ENCODE data around the gene LRP11.

The LRP11 gene

GRCh38 chr6:149782337-149782736 lies 81.8 kb downstream of the LRP11 start:
- DNase-seq (ENCODE audit: low read depth), result no peak

GRCh38 chr6:149781715-149782114 lies 82.4 kb downstream of the LRP11 start:
- DNase-seq (ENCODE audit: low read depth), result no peak

GRCh38 chr6:149779644-149779963 lies 84.6 kb downstream of the LRP11 start:
- DNase-seq (ENCODE audit: low read depth), result no peak

GRCh38 chr6:149777624-149778023 lies 86.5 kb downstream of the LRP11 start:
- DNase-seq (ENCODE audit: low read depth), result no peak

GRCh38 chr6:149771925-149772324 lies 92.2 kb downstream of the LRP11 start:
- no peak for DNase-seq (ENCODE audit: low read depth)

- DNase-seq (ENCODE audit: low read depth), result no peak
These were observed 93.0 kb downstream of the LRP11 start for GRCh38 chr6:149771185-149771584.

GRCh38 chr6:149769676-149770075 lies 94.5 kb downstream of the LRP11 start:
- no peak for DNase-seq (ENCODE audit: low read depth)

Measured in stimulated activated CD8-positive, alpha-beta memory T cell treated with anti-CD3 and anti-CD28 coated beads, Interleukin-12 subunit alpha, Interleukin-12 subunit beta, amount 100 ng/mL, for 4 hours (primary cell).